H9 (cell line): ENCODE measurements around the gene USH2A. TPM values are rescaled to one million over a fixed set of nuclear protein-coding genes. Genes with fewer than 3 reads are reported as not detected.

Experiments used
- DNase-seq: peaks from one replicate; pipeline ENCODE4 v3.0.0-alpha.2; 2017
- H2AFZ ChIP-seq: one replicate; pipeline ENCODE4 v1.6.1; 2013; ENCODE audit warnings: mild to moderate bottlenecking, low read length, control low read depth, moderate library complexity
- H2AK5ac ChIP-seq: 2 replicates; pipeline ENCODE4 v1.6.1; 2013; ENCODE audit warnings: low read length, control low read depth, mixed read lengths; ENCODE audit not compliant: insufficient read length
- H2BK120ac ChIP-seq: one replicate; pipeline ENCODE4 v1.6.1; 2013; ENCODE audit warnings: low read depth, mild to moderate bottlenecking, low read length, control low read depth, inconsistent platforms; ENCODE audit not compliant: poor library complexity, severe bottlenecking
- H2BK12ac ChIP-seq: 2 replicates; pipeline ENCODE4 v1.6.1; 2013; ENCODE audit warnings: low read length, control low read depth, mixed read lengths, low read depth; ENCODE audit not compliant: insufficient read length
- H2BK15ac ChIP-seq: 2 replicates; pipeline ENCODE4 v1.6.1; 2013; ENCODE audit warnings: low read depth, low read length, control low read depth
- H2BK20ac ChIP-seq: one replicate; pipeline ENCODE4 v1.6.1; 2013; ENCODE audit warnings: low read depth, mild to moderate bottlenecking, low read length, control low read depth, inconsistent platforms; ENCODE audit not compliant: poor library complexity, severe bottlenecking
- H2BK5ac ChIP-seq: 2 replicates; pipeline ENCODE4 v1.6.1; 2013; ENCODE audit warnings: low read length, control low read depth, mixed read lengths; ENCODE audit not compliant: insufficient read length
- H3K14ac ChIP-seq: 2 replicates; pipeline ENCODE4 v1.6.1; 2013; ENCODE audit warnings: low read length, control low read depth; ENCODE audit not compliant: insufficient read depth
- H3K18ac ChIP-seq: 2 replicates; pipeline ENCODE4 v1.6.1; 2013; ENCODE audit warnings: low read depth, mild to moderate bottlenecking, mixed read lengths, low read length, control low read depth; ENCODE audit not compliant: insufficient read length
- H3K23ac ChIP-seq: 2 replicates; pipeline ENCODE4 v1.6.1; 2013; ENCODE audit warnings: low read length, control low read depth, mixed read lengths, low read depth; ENCODE audit not compliant: insufficient read length
- H3K23me2 ChIP-seq: 2 replicates; pipeline ENCODE4 v1.6.1; 2013; ENCODE audit warnings: low read depth, mild to moderate bottlenecking, mixed read lengths, low read length, control low read depth; ENCODE audit not compliant: insufficient read length, poor library complexity, severe bottlenecking
- H3K27ac ChIP-seq: 2 replicates; pipeline ENCODE4 v1.5.1; 2013; ENCODE audit warnings: low read length, control low read depth, mixed read lengths, low read depth; ENCODE audit not compliant: insufficient read length
- H3K27me3 ChIP-seq: 2 replicates; pipeline ENCODE4 v1.6.1; 2013; ENCODE audit warnings: low read length, control low read depth, inconsistent platforms; ENCODE audit not compliant: insufficient read depth
- H3K4ac ChIP-seq: 2 replicates; pipeline ENCODE4 v1.6.1; 2013; ENCODE audit warnings: low read depth, mild to moderate bottlenecking, control low read depth, inconsistent platforms, low read length, moderate library complexity
- H3K4me1 ChIP-seq: 2 replicates; pipeline ENCODE4 v1.6.1; 2013; ENCODE audit warnings: low read length, control low read depth, inconsistent platforms; ENCODE audit not compliant: insufficient read depth
- H3K4me2 ChIP-seq: 2 replicates; pipeline ENCODE4 v1.6.1; 2013; ENCODE audit warnings: low read length, control low read depth, mixed read lengths; ENCODE audit not compliant: insufficient read length, insufficient read depth
- H3K56ac ChIP-seq: 2 replicates; pipeline ENCODE4 v1.6.1; 2013; ENCODE audit warnings: low read depth, mild to moderate bottlenecking, mixed read lengths, low read length, control low read depth; ENCODE audit not compliant: insufficient read length
- H3K79me1 ChIP-seq: 2 replicates; pipeline ENCODE4 v1.6.1; 2013; ENCODE audit warnings: low read depth, mild to moderate bottlenecking, moderate library complexity, low read length, control low read depth, inconsistent platforms; ENCODE audit not compliant: insufficient read depth, poor library complexity, severe bottlenecking
- H3K79me2 ChIP-seq: 2 replicates; pipeline ENCODE4 v1.6.1; 2013; ENCODE audit warnings: low read length, control low read depth, inconsistent platforms; ENCODE audit not compliant: insufficient read depth
- H3K9ac ChIP-seq: 2 replicates; pipeline ENCODE4 v1.6.1; 2013; ENCODE audit warnings: low read length, control low read depth, mixed read lengths; ENCODE audit not compliant: insufficient read length; ENCODE audit errors: extremely low read depth
- H3K9me3 ChIP-seq: one replicate; pipeline ENCODE4 v1.6.1; 2013; ENCODE audit warnings: low read depth, low read length, inconsistent platforms; ENCODE audit not compliant: control insufficient read depth
- H3T11ph ChIP-seq: one replicate; pipeline ENCODE4 v1.6.1; 2013; ENCODE audit warnings: mild to moderate bottlenecking, low read length, control low read depth, inconsistent platforms
- H4K20me1 ChIP-seq: one replicate; pipeline ENCODE4 v1.6.1; 2013; ENCODE audit not compliant: control insufficient read depth, insufficient read length, insufficient read depth
- H4K5ac ChIP-seq: 2 replicates; pipeline ENCODE4 v1.6.1; 2013; ENCODE audit warnings: low read depth, mild to moderate bottlenecking, mixed read lengths, low read length, control low read depth; ENCODE audit not compliant: insufficient read length
- H4K8ac ChIP-seq: replicated peaks from 2 replicates; pipeline ENCODE4 v1.6.1; 2013; ENCODE audit warnings: low read length, control low read depth, mixed read lengths, low read depth; ENCODE audit not compliant: insufficient read length
- H4K91ac ChIP-seq: 2 replicates; pipeline ENCODE4 v1.6.1; 2013; ENCODE audit warnings: low read depth, mild to moderate bottlenecking, moderate library complexity, mixed read lengths, low read length, control low read depth; ENCODE audit not compliant: insufficient read length
- H3K27ac Mint-ChIP-seq, 3 experiments: 2 replicates in 2 of 3; 3 replicates in 1 of 3; pipeline ENCODE4 v1.8.0; 2020 to 2021; ENCODE audit warnings: mixed read lengths in 3 of 3, mild to moderate bottlenecking in 1 of 3, moderate library complexity in 1 of 3
- H3K27me3 Mint-ChIP-seq: 2 replicates; pipeline ENCODE4 v1.8.0; 2021; ENCODE audit warnings: low read depth, mild to moderate bottlenecking, moderate library complexity, mixed read lengths
- H3K36me3 Mint-ChIP-seq, 3 experiments: 2 replicates in 2 of 3; 3 replicates in 1 of 3; pipeline ENCODE4 v1.8.0; 2020 to 2021; ENCODE audit warnings: low read depth in 3 of 3, mixed read lengths in 3 of 3; ENCODE audit not compliant: insufficient read depth in 1 of 3
- H3K4me1 Mint-ChIP-seq, 2 experiments: 2 replicates each; pipeline ENCODE4 v1.8.0; 2020; ENCODE audit warnings: mixed read lengths in 2 of 2
- H3K4me3 Mint-ChIP-seq, 2 experiments: 2 replicates in 1 of 2; 3 replicates in 1 of 2; pipeline ENCODE4 v1.8.0; 2020 to 2021; ENCODE audit warnings: mild to moderate bottlenecking in 2 of 2, mixed read lengths in 2 of 2, moderate library complexity in 1 of 2
- H3K9me3 Mint-ChIP-seq, 2 experiments: 2 replicates in 1 of 2; 3 replicates in 1 of 2; pipeline ENCODE4 v1.8.0; 2020; ENCODE audit warnings: mild to moderate bottlenecking in 2 of 2, mixed read lengths in 2 of 2, moderate library complexity in 1 of 2
- CTCF ChIP-seq: fragments of 200-600 bp; sonication (generic); conservative IDR thresholded peaks from 3 replicates; pipeline ENCODE4 v1.8.0; 2021; ENCODE audit warnings: antibody characterized with exemption, mild to moderate bottlenecking
- WGBS: extraction: QIAGEN DNeasy Blood & Tissue Kit; methylation state at CpG from one replicate; pipeline ENCODE4 v1.1.7; 2013; ENCODE audit warnings: missing lambda C conversion rate, low lambda C conversion rate, mixed read lengths; ENCODE audit not compliant: insufficient read length; ENCODE audit errors: extremely low coverage; 5-methylcytosine and 5-hydroxymethylcytosine counted together
- total RNA-seq: library from RNA; stranded (reverse); gene quantifications from 2 replicates; pipeline ENCODE4 v1.2.1, GENCODE V29; 2021

Gene USH2A
- total RNA-seq, 1 experiment from 2014 or later = 0.11 TPM

DNA sequence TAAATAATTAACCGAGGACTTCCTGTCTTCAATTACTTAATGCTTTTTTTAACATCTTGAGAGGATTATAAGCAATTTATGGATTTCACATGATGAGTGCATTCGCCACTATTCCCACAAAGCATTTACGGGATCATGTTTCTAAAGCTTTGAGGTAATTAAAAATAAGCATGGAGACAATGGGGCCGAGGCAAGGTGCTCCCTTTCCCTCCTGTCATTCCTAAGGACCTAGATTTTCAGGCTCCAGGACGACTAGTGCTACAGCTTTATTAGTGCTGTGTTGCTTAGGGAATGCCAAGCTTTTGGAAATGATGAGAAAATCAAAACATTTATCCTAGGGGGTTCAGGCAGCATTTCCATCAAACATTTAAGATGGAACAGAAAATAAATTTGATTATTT, 646.9 kb downstream of the USH2A start:
- Histone ChIP-seq H3K27ac (no peak overlapping the region), H3K27me3 (no peaks in the 10 kb centered on the region), H3K4ac (no peak overlapping the region), H2BK12ac (no peak overlapping the region), H4K5ac (no peak overlapping the region), H4K20me1 (no peaks in the 10 kb centered on the region), H3K9me3 (no peaks in the 10 kb centered on the region), H3K18ac (no peak overlapping the region), H3K23me2 (no peaks in the 10 kb centered on the region), H4K8ac (no peak overlapping the region), H3K14ac (no peak overlapping the region), H2BK15ac (no peak overlapping the region), H4K91ac (no peak overlapping the region), H3K23ac (no peak overlapping the region), H3K4me2 (no peak overlapping the region), H3K4me1 (peaks cover 3% of the 10 kb centered on the region; the same call in 1 of the 2 replicates), H2BK5ac (no peak overlapping the region), H3K79me2 (no peaks in the 10 kb centered on the region), H3K79me1 (no peaks in the 10 kb centered on the region), H2BK120ac (no peak overlapping the region), H2AK5ac (no peak overlapping the region), H3K56ac (no peak overlapping the region), H3T11ph (no peak overlapping the region), H3K9ac (no peak overlapping the region), H2AFZ (no peak overlapping the region), H2BK20ac (no peak overlapping the region)
- Mint-ChIP-seq H3K27me3 (no peaks in the 10 kb centered on the region), H3K4me3 (no peak overlapping the region), H3K4me1 (peaks cover 25 to 27% of the 10 kb centered on the region in 2 experiments), H3K27ac (no peak overlapping the region), H3K9me3 (no peaks in the 10 kb centered on the region; a peak in 1 of 5 replicates), H3K36me3 (no peaks in the 10 kb centered on the region)
- TF ChIP-seq CTCF = no peak
- no peak for DNase-seq
- no CpG with 5 or more reads among the region's 5 CpGs for whole genome bisulfite sequencing
